Measurements from ENCODE around the gene TCL1A.

The TCL1A gene

GRCh38 chr14:95707327-95707726 is 6.6 kb downstream of the TCL1A start:
- TF ChIP-seq CTCF (conservative IDR thresholded peaks at IDR 0.05; ENCODE audit: low read length): no peak
- no peak for DNase-seq (ENCODE audit: low read depth)
- no peak overlapping the region for H3K4me3 ChIP-seq (ENCODE audit: low read length)

- TF ChIP-seq CTCF (conservative IDR thresholded peaks at IDR 0.05; ENCODE audit: low read length): no peak
- no peak overlapping the region for H3K4me3 ChIP-seq (ENCODE audit: low read length)
- DNase-seq (ENCODE audit: low read depth): no peak
Observed at GRCh38 chr14:95705518-95705917, 8.4 kb downstream of the TCL1A start.

- DNase-seq (ENCODE audit: low read depth): no peak
- no peak for TF ChIP-seq CTCF (conservative IDR thresholded peaks at IDR 0.05; ENCODE audit: low read length)
- no peak overlapping the region for H3K4me3 ChIP-seq (ENCODE audit: low read length)
Observed at GRCh38 chr14:95703805-95704204, 10.1 kb downstream of the TCL1A start.

GRCh38 chr14:95703341-95703740 is 10.6 kb downstream of the TCL1A start:
- H3K4me3 ChIP-seq (ENCODE audit: low read length): no peak overlapping the region
- no peak for DNase-seq (ENCODE audit: low read depth)
- no peak for TF ChIP-seq CTCF (conservative IDR thresholded peaks at IDR 0.05; ENCODE audit: low read length)

DNA sequence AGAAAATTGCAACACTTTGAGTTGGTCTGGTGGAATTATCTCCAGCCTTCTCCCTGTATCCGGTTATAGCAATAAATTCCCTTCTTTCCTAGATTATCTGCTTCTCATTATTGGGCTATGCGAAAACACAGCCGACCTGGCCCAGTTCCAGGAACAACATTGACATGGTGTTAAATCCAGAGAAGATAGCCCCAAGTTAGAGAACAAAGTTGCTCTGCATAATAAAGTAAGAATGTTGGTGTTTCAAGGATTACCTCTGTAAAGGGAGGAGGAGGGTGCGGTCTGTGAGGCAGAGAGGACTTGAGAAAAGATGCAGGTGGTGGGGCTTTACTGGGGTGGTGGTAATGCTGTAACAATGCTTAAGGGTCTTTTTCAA is 12.1 kb downstream of the TCL1A start:
- no peak for TF ChIP-seq CTCF (conservative IDR thresholded peaks at IDR 0.05; ENCODE audit: low read length)
- H3K4me3 ChIP-seq (ENCODE audit: low read length): no peak overlapping the region
- no peak for DNase-seq (ENCODE audit: low read depth)

DNA sequence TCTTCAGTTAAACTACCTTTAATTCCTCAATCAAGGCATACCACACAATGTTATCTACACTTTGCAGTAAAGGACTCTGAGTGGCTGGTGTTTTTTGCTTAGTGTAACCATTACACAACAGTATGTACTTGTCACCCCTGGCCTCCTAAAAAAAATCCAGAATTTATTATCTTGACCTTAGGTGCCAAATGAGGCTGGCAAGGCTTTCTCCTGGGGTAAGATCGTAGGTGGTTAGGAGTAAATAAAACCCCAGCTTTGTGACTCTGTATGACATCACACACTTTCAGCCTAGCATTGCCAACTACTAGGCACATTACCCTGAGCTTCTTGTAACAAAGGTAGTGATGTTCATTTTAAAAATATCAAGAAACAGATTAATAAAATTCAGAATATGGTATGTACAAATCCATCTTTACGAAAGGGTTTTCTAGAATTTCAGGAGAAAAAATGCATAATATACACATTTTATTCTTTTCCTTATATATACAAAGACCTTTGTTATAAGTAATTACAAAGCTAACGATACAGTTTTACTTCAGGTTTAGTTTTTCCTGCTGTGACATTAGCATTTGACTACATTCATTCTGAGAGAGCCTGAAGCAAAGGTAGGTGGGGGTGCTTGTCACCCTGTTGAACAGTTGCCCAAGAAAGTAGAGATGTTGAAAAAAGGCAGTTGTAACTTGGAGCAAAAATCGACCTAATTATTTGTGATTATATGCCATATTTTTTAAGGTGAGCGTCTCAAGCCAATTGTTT is 13.5 kb downstream of the TCL1A start:
- H3K4me3 ChIP-seq (ENCODE audit: low read length): no peak overlapping the region
- no peak for TF ChIP-seq CTCF (conservative IDR thresholded peaks at IDR 0.05; ENCODE audit: low read length)
- no peak for DNase-seq (ENCODE audit: low read depth)

GRCh38 chr14:95699412-95699811 is 14.5 kb downstream of the TCL1A start:
- TF ChIP-seq CTCF (conservative IDR thresholded peaks at IDR 0.05; ENCODE audit: low read length): no peak
- DNase-seq (ENCODE audit: low read depth): no peak

More at GRCh38 chr14:95699412-95699811, 14.5 kb downstream of the TCL1A start:
- no peak overlapping the region for H3K4me3 ChIP-seq (ENCODE audit: low read length)
